Calu3 (cell line): ENCODE data around the gene FASTKD3. TPM values are rescaled to one million over a fixed set of nuclear protein-coding genes. Genes with fewer than 3 reads are reported as not detected.

Experiments
- BruUV-seq: library from RNA; stranded (reverse); fragments of 400-500 nt; replicated peaks from 2 replicates; lab custom pipeline; 2021; lab: Mats Ljungman, UMichigan
- CTCF ChIA-PET: fragments of 300-600 bp; sonication (Branson Sonifier 250); formaldehyde crosslinking; loops from one replicate; lab custom pipeline; 2022; ENCODE audit warnings: antibody characterized with exemption; lab: Charles Lee
- DNase-seq: peaks from one replicate; pipeline ENCODE4 v3.0.0; 2022
- H3K27ac Mint-ChIP-seq: one replicate; pipeline ENCODE4 v1.8.0; 2022; ENCODE audit warnings: mixed read lengths; ENCODE audit not compliant: unreplicated experiment
- H3K27me3 Mint-ChIP-seq: one replicate; pipeline ENCODE4 v1.8.0; 2022; ENCODE audit warnings: mixed read lengths; ENCODE audit not compliant: unreplicated experiment
- H3K36me3 Mint-ChIP-seq: one replicate; pipeline ENCODE4 v1.8.0; 2022; ENCODE audit warnings: mild to moderate bottlenecking, moderate library complexity, mixed read lengths; ENCODE audit not compliant: insufficient read depth, unreplicated experiment
- H3K4me1 Mint-ChIP-seq: one replicate; pipeline ENCODE4 v1.8.0; 2022; ENCODE audit warnings: mild to moderate bottlenecking, low read depth, mixed read lengths; ENCODE audit not compliant: unreplicated experiment
- H3K4me3 Mint-ChIP-seq: one replicate; pipeline ENCODE4 v1.8.0; 2022; ENCODE audit warnings: mild to moderate bottlenecking, low read depth, moderate library complexity, mixed read lengths; ENCODE audit not compliant: unreplicated experiment
- H3K9me3 Mint-ChIP-seq: one replicate; pipeline ENCODE4 v1.8.0; 2022; ENCODE audit warnings: low read depth, mixed read lengths; ENCODE audit not compliant: unreplicated experiment
- CTCF ChIP-seq: fragments of 200-600 bp; IDR thresholded peaks from one replicate; pipeline ENCODE4 v1.8.0; 2022; ENCODE audit warnings: antibody characterized with exemption; ENCODE audit not compliant: unreplicated experiment
- intact Hi-C: fragments of 100-400 bp; cut with micrococcal nuclease; formaldehyde crosslinking; loops from one replicate; pipeline ENCODE4 v1.10.0; 2022; ENCODE audit not compliant: unreplicated experiment
- total RNA-seq: library from RNA; stranded (reverse); gene quantifications from 2 replicates; pipeline ENCODE4 v1.2.3, GENCODE V29; 2022

FASTKD3 gene
- total RNA-seq, 1 experiment from 2014 or later: 13.5 TPM

GRCh38 chr5:7852542-7852941 lies 16.3 kb downstream of the FASTKD3 start:
- BruUV-seq: no TSS peak
- intact Hi-C loops: no loop called here
- no peak for TF ChIP-seq CTCF
- no peaks in the 10 kb centered on the region for H3K4me1 Mint-ChIP-seq
- CTCF ChIA-PET: no interaction called here
- H3K9me3 Mint-ChIP-seq: peaks cover 2% of the 10 kb centered on the region
- H3K27ac Mint-ChIP-seq: no peak overlapping the region
- DNase-seq: no peak
- peaks cover 16% of the 10 kb centered on the region for H3K27me3 Mint-ChIP-seq
- no peak overlapping the region for H3K4me3 Mint-ChIP-seq
- H3K36me3 Mint-ChIP-seq: no peaks in the 10 kb centered on the region

GRCh38 chr5:7851617-7852289 lies 17.1 kb downstream of the FASTKD3 start:
- H3K4me3 Mint-ChIP-seq: peak overlapping the region; percentile 52
- no peak overlapping the region for H3K27ac Mint-ChIP-seq
- intact Hi-C loops: no loop called here
- peaks cover 19% of the 10 kb centered on the region for H3K27me3 Mint-ChIP-seq
- CTCF ChIA-PET: interaction anchor here (0.5 kb wide), 1 partner anchor 362 kb away, joined by 3 read pairs; no protein-coding TSS in a partner anchor
- no peaks in the 10 kb centered on the region for H3K4me1 Mint-ChIP-seq
- no peaks in the 10 kb centered on the region for H3K36me3 Mint-ChIP-seq
- TF ChIP-seq CTCF: no peak
- BruUV-seq: no TSS peak
- no peak for DNase-seq
- H3K9me3 Mint-ChIP-seq: peaks cover 2% of the 10 kb centered on the region

GRCh38 chr5:7851240-7851592 lies 17.6 kb downstream of the FASTKD3 start:
- Mint-ChIP-seq H3K4me3 (peak overlapping the region; percentile 52), H3K9me3 (peaks cover 2% of the 10 kb centered on the region)

GRCh38 chr5:7850395-7851239 lies 18.2 kb downstream of the FASTKD3 start, which contains the start of gene CFAP90:
CFAP90 (minus strand) TSS chr5:7851133; CDS start chr5:7851021, 112 bp downstream.
- H3K4me3 Mint-ChIP-seq: peak within 1 kb of the TSS; percentile 52
- H3K27ac Mint-ChIP-seq: no peak within 1 kb of the TSS
- no peaks in the 10 kb centered on the region for H3K36me3 Mint-ChIP-seq
- H3K4me1 Mint-ChIP-seq: no peaks in the 10 kb centered on the region
- H3K9me3 Mint-ChIP-seq: peaks cover 2% of the 10 kb centered on the region
- intact Hi-C loops: no loop called here
- no TSS peak for BruUV-seq
- peak; percentile 51 for DNase-seq
- CTCF ChIA-PET: interaction anchor here (0.6 kb wide), 1 partner anchor 64 kb away, joined by 6 read pairs; no protein-coding TSS in a partner anchor
- peaks cover 30% of the 10 kb centered on the region for H3K27me3 Mint-ChIP-seq
- TF ChIP-seq CTCF: no peak

More at GRCh38 chr5:7851240-7851592, 17.6 kb downstream of the FASTKD3 start:
- CTCF ChIA-PET: no interaction called here
- no TSS peak for BruUV-seq
- DNase-seq: no peak
- intact Hi-C loops: no loop called here
- H3K4me1 Mint-ChIP-seq: no peaks in the 10 kb centered on the region
- no peaks in the 10 kb centered on the region for H3K36me3 Mint-ChIP-seq
- no peak overlapping the region for H3K27ac Mint-ChIP-seq
- H3K27me3 Mint-ChIP-seq: peaks cover 24% of the 10 kb centered on the region
- no peak for TF ChIP-seq CTCF
